Suprapubic skin (tissue), 3 donors: ENCODE results near the gene HCN2.

Experiments used
- CTCF ChIP-seq, 2 donors: fragments of 200-600 bp in 1 of 2; fragments of 450-650 bp in 1 of 2; sonication (generic) in 1 of 2; IDR thresholded peaks; one replicate each; pipeline ENCODE4 v1.5.1; 2016 to 2019; ENCODE audit warnings: antibody characterized with exemption in 2 of 2, mild to moderate bottlenecking in 1 of 2, moderate library complexity in 1 of 2
- EP300 ChIP-seq: sonication (generic); formaldehyde crosslinking; IDR thresholded peaks from one replicate; pipeline ENCODE4 v1.6.1; 2017; ENCODE audit warnings: antibody characterized with exemption

GRCh38 chr19:585551-586110 is 4.0 kb upstream of the HCN2 start:
- TF ChIP-seq CTCF (IDR thresholded peaks at IDR 0.05) = no peak
- no peak for TF ChIP-seq EP300
